SK-N-SH (cell line): ENCODE measurements around the gene TMEM51. TPM values are rescaled to one million over a fixed set of nuclear protein-coding genes. Genes with fewer than 3 reads are reported as not detected.
A peak's percentile ranks its signal among the peaks of the same experiment; 100 is the strongest.

Experiments used
- CTCF ChIA-PET: fragments of 300-600, 350-600 bp; formaldehyde crosslinking; extraction: SDS; loops from one replicate; lab custom pipeline; 2021; lab: Yijun Ruan, JAX
- POLR2A ChIA-PET: fragments of 350-600 bp; sonication (Branson Sonifier 250); formaldehyde crosslinking; extraction: SDS; loops from one replicate; lab custom pipeline; 2020; ENCODE audit warnings: antibody characterized with exemption, inconsistent platforms; lab: Yijun Ruan, JAX
- DNase-seq: peaks from one replicate; pipeline ENCODE4 v3.0.0; 2012
- H2AFZ ChIP-seq: fragments of 200-600 bp; sonication (generic); 2 replicates; pipeline ENCODE4 v1.8.1; 2016; ENCODE audit warnings: antibody characterized with exemption, mild to moderate bottlenecking, low read depth
- H3F3A ChIP-seq: fragments of 200-600 bp; sonication (generic); replicated peaks from 2 replicates; pipeline ENCODE3; 2016; ENCODE audit warnings: antibody characterized with exemption, mild to moderate bottlenecking; ENCODE audit not compliant: insufficient read depth
- H3K27ac ChIP-seq, 2 experiments: fragments of 200-500 bp in 1 of 2; fragments of 200-600 bp in 1 of 2; sonication (Bioruptor generic) in 1 of 2; sonication (generic), shearing (Covaris generic) in 1 of 2; 2 replicates each; pipeline versions ENCODE4 v1.5.1 to v1.6.1; 2014 to 2016; ENCODE audit warnings: low read depth in 2 of 2, inconsistent platforms in 1 of 2, low read length in 1 of 2, mild to moderate bottlenecking in 1 of 2, mixed read lengths in 1 of 2
- H3K27me3 ChIP-seq: fragments of 200-600 bp; sonication (generic), shearing (Covaris generic); 2 replicates; pipeline ENCODE4 v1.6.1; 2016; ENCODE audit warnings: mixed run types; ENCODE audit not compliant: insufficient read depth
- H3K36me3 ChIP-seq, 2 experiments: fragments of 200-500 bp in 1 of 2; fragments of 200-600 bp in 1 of 2; sonication (Bioruptor generic) in 1 of 2; sonication (generic) in 1 of 2; replicated peaks in 1 of 2; 2 replicates each; pipeline versions ENCODE3 to v1.5.1; 2014 to 2016; ENCODE audit warnings: low read length in 1 of 2, mild to moderate bottlenecking in 1 of 2; ENCODE audit not compliant: insufficient read depth in 2 of 2, control insufficient read depth in 1 of 2
- H3K4me1 ChIP-seq, 2 experiments: fragments of 200-500 bp in 1 of 2; fragments of 200-600 bp in 1 of 2; sonication (Bioruptor generic) in 1 of 2; sonication (generic), shearing (Covaris generic) in 1 of 2; 2 replicates each; pipeline versions ENCODE4 v1.5.1 to v1.6.1; 2014 to 2016; ENCODE audit warnings: low read depth in 1 of 2, low read length in 1 of 2, mixed run types in 1 of 2; ENCODE audit not compliant: insufficient read depth in 2 of 2, control insufficient read depth in 1 of 2
- H3K4me2 ChIP-seq: fragments of 200-600 bp; sonication (generic), shearing (Covaris generic); 2 replicates; pipeline ENCODE4 v1.6.1; 2017; ENCODE audit warnings: mixed run types
- H3K4me3 ChIP-seq, 2 experiments: fragments of 200-500 bp in 1 of 2; fragments of 200-600 bp in 1 of 2; sonication (Bioruptor generic) in 1 of 2; sonication (generic), shearing (Covaris generic) in 1 of 2; 2 replicates each; pipeline versions ENCODE4 v1.5.1 to v1.8.1; 2014 to 2016; ENCODE audit warnings: low read depth in 2 of 2, inconsistent platforms in 1 of 2, low read length in 1 of 2, mild to moderate bottlenecking in 1 of 2, mixed read lengths in 1 of 2, moderate library complexity in 1 of 2
- H3K79me2 ChIP-seq: fragments of 200-600 bp; sonication (generic); 2 replicates; pipeline ENCODE4 v1.8.1; 2017; ENCODE audit warnings: mild to moderate bottlenecking; ENCODE audit not compliant: insufficient read depth
- H3K9ac ChIP-seq: fragments of 200-600 bp; sonication (generic); 2 replicates; pipeline ENCODE4 v1.6.1; 2017; ENCODE audit warnings: mixed run types
- H3K9me2 ChIP-seq: fragments of 200-600 bp; sonication (generic); 2 replicates; pipeline ENCODE4 v1.6.1; 2017; ENCODE audit warnings: mixed run types
- H3K9me3 ChIP-seq: fragments of 200-600 bp; sonication (generic); 2 replicates; pipeline ENCODE4 v1.6.1; 2017; ENCODE audit warnings: mixed run types, mild to moderate bottlenecking, moderate library complexity
- H4K20me1 ChIP-seq: fragments of 200-600 bp; sonication (generic); 2 replicates; pipeline ENCODE4 v1.6.1; 2017; ENCODE audit warnings: mild to moderate bottlenecking, mixed run types; ENCODE audit not compliant: insufficient read depth
- EP300 ChIP-seq, 2 experiments: IDR thresholded peaks; 2 replicates each; pipeline versions ENCODE4 v1.4.0 to v1.6.1; 2012; ENCODE audit warnings: borderline replicate concordance in 1 of 2, low read depth in 1 of 2, low read length in 1 of 2
- FOXM1 ChIP-seq: IDR thresholded peaks from 2 replicates; pipeline ENCODE4 v1.4.0; 2012; ENCODE audit warnings: low read depth, mild to moderate bottlenecking
- JUND ChIP-seq: IDR thresholded peaks from 2 replicates; pipeline ENCODE4 v1.4.0; 2012
- MXI1 ChIP-seq: IDR thresholded peaks from 2 replicates; pipeline ENCODE4 v1.6.1; 2012; ENCODE audit warnings: mild to moderate bottlenecking, low read depth, low read length, improper control_type of control experiment
- PBX3 ChIP-seq: IDR thresholded peaks from 2 replicates; pipeline ENCODE4; 2012
- TAF1 ChIP-seq: IDR thresholded peaks from 2 replicates; pipeline ENCODE4 v1.6.1; 2012; ENCODE audit warnings: low read depth, mild to moderate bottlenecking, low read length, moderate library complexity, borderline replicate concordance
- TCF12 ChIP-seq: IDR thresholded peaks from 2 replicates; pipeline ENCODE4 v1.4.0; 2012
- WGBS: methylation state at CpG from one replicate; pipeline ENCODE4 v1.1.6; 2017; ENCODE audit warnings: low lambda C conversion rate; 5-methylcytosine and 5-hydroxymethylcytosine counted together
- polyA plus RNA-seq, 3 experiments: library from polyadenylated mRNA; depleted of rRNA; stranded (reverse); fragments of >200 nt; gene quantifications; 2 replicates each; pipeline ENCODE4 v1.2.3, GENCODE V29; 2012
- TF ChIP-seq, protein P1 (sequence below): IDR thresholded peaks from 2 replicates; pipeline ENCODE4 v1.4.0; 2012; ENCODE audit warnings: low read depth

The TMEM51 gene
- polyA plus RNA-seq, 1 of the 3 experiments (the other 2 are of a cell fraction): 25.6 TPM

- Histone ChIP-seq H3K79me2 (no peaks in the 10 kb centered on the region; the same call in 1 of the 2 replicates), H3K4me3 (no peak overlapping the region), H3K9ac (no peak overlapping the region), H3F3A (no peaks in the 10 kb centered on the region), H3K27me3 (no peaks in the 10 kb centered on the region), H3K9me2 (no peaks in the 10 kb centered on the region), H3K27ac (peak overlapping the region in 1 of 2 experiments; percentile 89; a peak in 2 of 4 replicates), H3K9me3 (no peaks in the 10 kb centered on the region), H3K36me3 (no peaks in the 10 kb centered on the region), H3K4me1 (peaks cover 18 to 55% of the 10 kb centered on the region in 2 experiments; a peak in 3 of 4 replicates), H4K20me1 (no peaks in the 10 kb centered on the region), H2AFZ (no peak overlapping the region), H3K4me2 (no peak overlapping the region)
- TF ChIP-seq JUND (no peak), MXI1 (peak; percentile 1; the same call in 1 of the 2 replicates)
- CTCF ChIA-PET: interaction anchor here (1.0 to 17.5 kb wide), 2 partner anchors 14 to 33 kb away, joined by 3 to 132 read pairs; partner anchors contain the start of gene TMEM51
- 36% methylated on average over 2 of the region's 6 CpGs for WGBS
- POLR2A ChIA-PET: no interaction called here
- no peak for DNase-seq
Measured at GRCh38 chr1:15186846-15187151, 33.3 kb downstream of the TMEM51 start.

- ChIA-PET POLR2A (interaction anchor here (0.9 to 1.3 kb wide), 4 partner anchors 9 to 35 kb away, joined by 3 to 8 read pairs (median 4); partner anchors contain the start of gene TMEM51), CTCF (interaction anchor here (0.7 to 17.5 kb wide), 8 partner anchors 10 to 86 kb away, joined by 3 to 132 read pairs (median 4); partner anchors contain the start of gene TMEM51)
- H3K4me2 ChIP-seq: 0 out of 2 replicates have a peak overlapping the region, but pooled peaks have one; percentile 40
- H3K27me3 ChIP-seq: no peaks in the 10 kb centered on the region
- no peaks in the 10 kb centered on the region for H3K79me2 ChIP-seq
- no peaks in the 10 kb centered on the region for H3K36me3 ChIP-seq
- no peak overlapping the region for H3K9ac ChIP-seq
- no peak overlapping the region for H2AFZ ChIP-seq
- WGBS: 50% methylated on average over 15 of the region's 15 CpGs
- peak; percentile 77 for DNase-seq
- no peaks in the 10 kb centered on the region for H3K9me2 ChIP-seq
- no peaks in the 10 kb centered on the region for H3F3A ChIP-seq
- TF ChIP-seq, protein P1, sequence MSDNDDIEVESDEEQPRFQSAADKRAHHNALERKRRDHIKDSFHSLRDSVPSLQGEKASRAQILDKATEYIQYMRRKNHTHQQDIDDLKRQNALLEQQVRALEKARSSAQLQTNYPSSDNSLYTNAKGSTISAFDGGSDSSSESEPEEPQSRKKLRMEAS: no peak
- TF ChIP-seq TAF1 (no peak), MXI1 (peak; percentile 39), TCF12 (no peak; the same call in 1 of the 2 replicates), PBX3 (0 out of 2 replicates have a peak, but pooled peaks have one; percentile 31), FOXM1 (no peak), EP300 (IDR thresholded peaks at IDR 0.05; ENCODE audit: borderline replicate concordance in 1 of 2, low read depth in 1 of 2, low read length in 1 of 2) (peak in 1 of 2 experiments; percentile 85; a peak in 2 of 4 replicates)
- H3K4me1 ChIP-seq: peaks cover 18 to 57% of the 10 kb centered on the region in 2 experiments; a peak in 3 of 4 replicates
- H3K9me3 ChIP-seq: no peaks in the 10 kb centered on the region
- no peak overlapping the region for H3K4me3 ChIP-seq
- H4K20me1 ChIP-seq: no peaks in the 10 kb centered on the region
- H3K27ac ChIP-seq: peak overlapping the region; percentile 19 to 89; a peak in 3 of 4 replicates
Measured at GRCh38 chr1:15187175-15188129, 33.9 kb downstream of the TMEM51 start.
